H1 (cell line): ENCODE data around the gene CCDC24. TPM values are rescaled to one million over a fixed set of nuclear protein-coding genes. Genes with fewer than 3 reads are reported as not detected.

ENCODE experiments used
- ATF2 ChIP-seq: IDR thresholded peaks from 2 replicates; pipeline ENCODE4 v1.6.1; 2012; ENCODE audit warnings: low read length, inconsistent platforms
- BCL11A ChIP-seq, 2 experiments: IDR thresholded peaks; one replicate each; pipeline ENCODE4 v1.6.1; 2011; ENCODE audit warnings: low read depth in 2 of 2, low read length in 2 of 2, mild to moderate bottlenecking in 2 of 2
- CBX5 ChIP-seq: fragments of 300-800, 300-1000 bp; sonication (generic); IDR thresholded peaks from 2 replicates; pipeline ENCODE4 v1.7.1; 2016; ENCODE audit warnings: antibody characterized with exemption, low read length, low read depth
- CHD1 ChIP-seq: IDR thresholded peaks from 2 replicates; pipeline ENCODE4 v1.6.1; 2012; ENCODE audit warnings: low read depth, low read length, improper control_type of control experiment
- EZH2 ChIP-seq: fragments of 200-600 bp; sonication (generic); IDR thresholded peaks from 2 replicates; pipeline ENCODE4 v1.7.1; 2012; ENCODE audit warnings: low read depth, mild to moderate bottlenecking, moderate library complexity, low read length, inconsistent platforms; ENCODE audit not compliant: severe bottlenecking
- KDM1A ChIP-seq: fragments of 200-600, 300-600 bp; sonication (generic); IDR thresholded peaks from 2 replicates; pipeline ENCODE4 v1.7.1; 2016; ENCODE audit warnings: mild to moderate bottlenecking, low read length, borderline replicate concordance
- KDM4A ChIP-seq: IDR thresholded peaks from one replicate; pipeline ENCODE4 v1.7.1; 2012; ENCODE audit warnings: low read depth, mild to moderate bottlenecking, moderate library complexity, low read length, inconsistent platforms; ENCODE audit not compliant: severe bottlenecking
- NRF1 ChIP-seq: IDR thresholded peaks from 2 replicates; pipeline ENCODE4 v1.6.1; 2011; ENCODE audit warnings: mild to moderate bottlenecking, low read depth, low read length, improper control_type of control experiment
- POU5F1 ChIP-seq: IDR thresholded peaks from 2 replicates; pipeline ENCODE4 v1.6.1; 2011; ENCODE audit warnings: low read depth, mild to moderate bottlenecking, low read length, moderate library complexity
- RBBP5 ChIP-seq: IDR thresholded peaks from 2 replicates; pipeline ENCODE4 v1.7.1; 2012; ENCODE audit warnings: low read depth, mild to moderate bottlenecking, inconsistent platforms, low read length, moderate library complexity, borderline replicate concordance
- SIX5 ChIP-seq: IDR thresholded peaks from 2 replicates; pipeline ENCODE4 v1.6.1; 2011; ENCODE audit warnings: mild to moderate bottlenecking, low read depth, low read length
- SRF ChIP-seq: IDR thresholded peaks from 2 replicates; pipeline ENCODE4 v1.6.1; 2011; ENCODE audit warnings: mild to moderate bottlenecking, low read depth, low read length, moderate library complexity
- TAF1 ChIP-seq: IDR thresholded peaks from 2 replicates; pipeline ENCODE4 v1.6.1; 2011; ENCODE audit warnings: mild to moderate bottlenecking, low read depth, low read length
- YY1 ChIP-seq: IDR thresholded peaks from 2 replicates; pipeline ENCODE4 v1.6.1; 2011; ENCODE audit warnings: low read depth, mild to moderate bottlenecking, low read length
- polyA plus RNA-seq, 7 experiments: library from polyadenylated mRNA; depleted of rRNA in 3 of 7; stranded (reverse) in 5 of 7; unstranded in 2 of 7; fragments of >200 nt in 5 of 7; fragments of 200-250 nt in 2 of 7; gene quantifications; 1 replicate in 5 of 7; 2 replicates in 1 of 7; 4 replicates in 1 of 7; pipeline versions ENCODE4 v1.2.1 to v1.2.3, GENCODE V29; 2011 to 2013; ENCODE audit warnings: missing spikeins in 2 of 7, mixed read lengths in 2 of 7
- total RNA-seq: library from RNA; stranded (reverse); fragmentation: NEBNext Ultra II Directional; extraction: Animal tissue kit (Norgen Biotek cat#: 25700); gene quantifications from 2 replicates; pipeline ENCODE4 v1.2.1, GENCODE V29; 2021

CCDC24 gene
- total and polyA plus RNA-seq, 2 of the 8 experiments (the other 6 are each of a cell fraction or from before 2014, with no cell fraction given) = 11.2 to 11.4 TPM

GRCh38 chr1:43969746-43970466, 21.5 kb upstream of the CCDC24 start, which contains the start of gene DPH2 (continued):
- TF ChIP-seq YY1 (no peak), SIX5 (peak; percentile 81), RBBP5 (no peak), ATF2 (no peak), KDM1A (no peak), NRF1 (no peak), POU5F1 (no peak), CHD1 (no peak), SRF (no peak), KDM4A (peak; percentile 38), EZH2 (no peak), BCL11A (IDR thresholded peaks at IDR 0.05; ENCODE audit: low read depth in 2 of 2, low read length in 2 of 2) (no peak), TAF1 (peak; percentile 47; the same call in 1 of the 2 replicates), CBX5 (no peak)
